ENCODE measurements around the gene INTS7.

GRCh38 chr1:212074313-212074712, 39.0 kb upstream of the INTS7 start:
- TF ChIP-seq CTCF (IDR thresholded peaks at IDR 0.05) (no peak), POLR2AphosphoS5 (IDR thresholded peaks at IDR 0.05) (no peak)

Measured in upper lobe of left lung (tissue), 4 donors.